ENCODE data around the gene HBG2. TPM values are rescaled to one million over a fixed set of nuclear protein-coding genes. Genes with fewer than 3 reads are reported as not detected.
A peak's percentile ranks its signal among the peaks of the same experiment; 100 is the strongest.

The HBG2 gene
- total and polyA plus RNA-seq, 9 of the 15 experiments (the other 6 are each of a cell fraction or from before 2014, with no cell fraction given), result 1,626 to 58,619 (median 10,515) TPM

DNA sequence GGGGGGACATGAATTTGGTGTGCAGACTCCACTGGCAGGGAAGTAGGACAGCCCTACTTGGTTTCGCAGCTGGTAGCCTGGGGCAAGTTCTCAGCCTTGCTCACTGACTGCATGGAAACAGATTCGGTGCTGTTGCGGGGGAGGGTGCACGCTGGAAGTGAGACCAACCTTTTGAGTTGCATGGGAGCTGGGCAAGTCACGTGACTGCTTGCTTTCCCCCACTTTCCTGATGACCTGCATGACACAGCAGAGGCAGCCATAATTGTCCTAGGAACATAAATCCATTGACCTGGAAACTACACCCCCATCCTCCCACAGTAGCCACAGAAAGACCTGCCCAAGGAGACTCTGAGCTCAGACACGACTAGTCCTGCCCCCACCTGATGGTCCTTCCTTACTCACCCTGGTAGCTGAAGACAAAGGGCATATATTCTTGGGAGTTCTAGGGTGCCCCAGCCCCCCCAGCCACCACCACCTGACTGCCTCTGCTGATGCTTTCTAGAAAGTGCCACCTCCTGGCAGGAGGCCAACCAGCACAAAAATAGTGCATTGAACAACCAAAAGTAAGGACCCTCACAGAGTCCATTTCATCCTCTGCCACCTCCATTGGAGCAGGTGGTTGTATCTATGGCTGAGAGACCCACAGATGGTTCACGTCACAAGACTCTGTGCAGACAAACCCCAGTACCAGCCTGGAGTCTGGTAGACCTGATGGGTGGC lies 4.1 kb upstream of the HBG2 start (continued):
- TF ChIP-seq, protein P1, sequence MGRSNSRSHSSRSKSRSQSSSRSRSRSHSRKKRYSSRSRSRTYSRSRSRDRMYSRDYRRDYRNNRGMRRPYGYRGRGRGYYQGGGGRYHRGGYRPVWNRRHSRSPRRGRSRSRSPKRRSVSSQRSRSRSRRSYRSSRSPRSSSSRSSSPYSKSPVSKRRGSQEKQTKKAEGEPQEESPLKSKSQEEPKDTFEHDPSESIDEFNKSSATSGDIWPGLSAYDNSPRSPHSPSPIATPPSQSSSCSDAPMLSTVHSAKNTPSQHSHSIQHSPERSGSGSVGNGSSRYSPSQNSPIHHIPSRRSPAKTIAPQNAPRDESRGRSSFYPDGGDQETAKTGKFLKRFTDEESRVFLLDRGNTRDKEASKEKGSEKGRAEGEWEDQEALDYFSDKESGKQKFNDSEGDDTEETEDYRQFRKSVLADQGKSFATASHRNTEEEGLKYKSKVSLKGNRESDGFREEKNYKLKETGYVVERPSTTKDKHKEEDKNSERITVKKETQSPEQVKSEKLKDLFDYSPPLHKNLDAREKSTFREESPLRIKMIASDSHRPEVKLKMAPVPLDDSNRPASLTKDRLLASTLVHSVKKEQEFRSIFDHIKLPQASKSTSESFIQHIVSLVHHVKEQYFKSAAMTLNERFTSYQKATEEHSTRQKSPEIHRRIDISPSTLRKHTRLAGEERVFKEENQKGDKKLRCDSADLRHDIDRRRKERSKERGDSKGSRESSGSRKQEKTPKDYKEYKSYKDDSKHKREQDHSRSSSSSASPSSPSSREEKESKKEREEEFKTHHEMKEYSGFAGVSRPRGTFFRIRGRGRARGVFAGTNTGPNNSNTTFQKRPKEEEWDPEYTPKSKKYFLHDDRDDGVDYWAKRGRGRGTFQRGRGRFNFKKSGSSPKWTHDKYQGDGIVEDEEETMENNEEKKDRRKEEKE (IDR thresholded peaks at IDR 0.05; ENCODE audit: borderline replicate concordance in 1 of 2, control insufficient read depth in 1 of 2, low read depth in 2 of 2, low read length in 1 of 2), result no peak
- TF ChIP-seq, protein P2, sequence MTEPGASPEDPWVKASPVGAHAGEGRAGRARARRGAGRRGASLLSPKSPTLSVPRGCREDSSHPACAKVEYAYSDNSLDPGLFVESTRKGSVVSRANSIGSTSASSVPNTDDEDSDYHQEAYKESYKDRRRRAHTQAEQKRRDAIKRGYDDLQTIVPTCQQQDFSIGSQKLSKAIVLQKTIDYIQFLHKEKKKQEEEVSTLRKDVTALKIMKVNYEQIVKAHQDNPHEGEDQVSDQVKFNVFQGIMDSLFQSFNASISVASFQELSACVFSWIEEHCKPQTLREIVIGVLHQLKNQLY (CRISPR knock-in tag; conservative IDR thresholded peaks at IDR 0.05), result no peak
- TF ChIP-seq, protein P3, sequence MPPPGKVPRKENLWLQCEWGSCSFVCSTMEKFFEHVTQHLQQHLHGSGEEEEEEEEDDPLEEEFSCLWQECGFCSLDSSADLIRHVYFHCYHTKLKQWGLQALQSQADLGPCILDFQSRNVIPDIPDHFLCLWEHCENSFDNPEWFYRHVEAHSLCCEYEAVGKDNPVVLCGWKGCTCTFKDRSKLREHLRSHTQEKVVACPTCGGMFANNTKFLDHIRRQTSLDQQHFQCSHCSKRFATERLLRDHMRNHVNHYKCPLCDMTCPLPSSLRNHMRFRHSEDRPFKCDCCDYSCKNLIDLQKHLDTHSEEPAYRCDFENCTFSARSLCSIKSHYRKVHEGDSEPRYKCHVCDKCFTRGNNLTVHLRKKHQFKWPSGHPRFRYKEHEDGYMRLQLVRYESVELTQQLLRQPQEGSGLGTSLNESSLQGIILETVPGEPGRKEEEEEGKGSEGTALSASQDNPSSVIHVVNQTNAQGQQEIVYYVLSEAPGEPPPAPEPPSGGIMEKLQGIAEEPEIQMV (tag; conservative IDR thresholded peaks at IDR 0.05; ENCODE audit: low read depth), result no peak; the same call in 1 of the 2 replicates
- TF ChIP-seq CREBBP (IDR thresholded peaks at IDR 0.05; ENCODE audit: low read depth, low read length) (no peak), ETV1 (tag; conservative IDR thresholded peaks at IDR 0.05; ENCODE audit: low read depth) (peak; percentile 51; the same call in 1 of the 2 replicates), PHB (CRISPR knock-in tag; IDR thresholded peaks at IDR 0.05) (no peak), RBBP5 (IDR thresholded peaks at IDR 0.05; ENCODE audit: borderline replicate concordance, insufficient read depth, low read length, poor library complexity, severe bottlenecking) (no peak), BRD9 (IDR thresholded peaks at IDR 0.05; ENCODE audit: low read depth, partially characterized antibody) (no peak), NCOR1 (IDR thresholded peaks at IDR 0.05) (peak; percentile 27; the same call in 1 of the 2 replicates), BACH1 (tag; IDR thresholded peaks at IDR 0.05) (peak; percentile 22; the same call in 1 of the 2 replicates), TOE1 (IDR thresholded peaks at IDR 0.05; ENCODE audit: borderline replicate concordance) (peak; percentile 99), TOE1 (CRISPR knock-in tag; IDR thresholded peaks at IDR 0.05; ENCODE audit: borderline replicate concordance, low read depth) (no peak), E2F6 (IDR thresholded peaks at IDR 0.05; ENCODE audit: borderline replicate concordance in 1 of 2, extremely low read depth in 1 of 2, insufficient read depth in 1 of 2, insufficient read length in 1 of 2, low read depth in 1 of 2, low read length in 1 of 2, poor library complexity in 1 of 2, severe bottlenecking in 1 of 2) (peak; percentile 84 to 88), TEAD2 (tag; IDR thresholded peaks at IDR 0.05) (no peak), C11orf30 (IDR thresholded peaks at IDR 0.05; ENCODE audit: low read depth) (peak; percentile 78), CBX8 (IDR thresholded peaks at IDR 0.05; ENCODE audit: borderline replicate concordance, extremely low read depth, low read depth, low read length, poor library complexity, severe bottlenecking) (no peak), HDAC3 (IDR thresholded peaks at IDR 0.05; ENCODE audit: borderline replicate concordance, partially characterized antibody) (no peak), FUS (optimal IDR thresholded peaks at IDR 0.05; ENCODE audit: low read depth, low read length) (no peak), KLF1 (tag; IDR thresholded peaks at IDR 0.05) (no peak), NCOA6 (IDR thresholded peaks at IDR 0.05) (no peak)
